ENCODE results near the gene POLR1H.

DNA sequence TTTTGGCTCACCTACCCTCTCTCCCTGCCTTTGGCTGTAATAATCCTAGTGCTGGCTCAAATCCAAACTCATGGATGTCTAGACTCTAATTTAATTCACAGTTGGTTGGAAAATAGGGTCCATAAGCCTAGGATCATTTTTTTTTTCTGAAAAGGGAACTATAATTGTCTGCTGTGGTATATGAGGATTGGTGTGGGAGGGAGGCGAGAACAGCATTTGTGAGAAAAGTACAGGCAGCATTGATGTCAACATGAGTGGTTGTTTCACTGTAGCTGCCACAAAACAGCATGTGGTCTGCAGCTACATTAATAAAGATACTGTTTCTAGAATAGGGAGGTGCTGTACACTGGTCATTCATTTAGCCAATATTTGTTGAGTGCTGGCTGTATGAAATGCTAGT is 18.6 kb upstream of the POLR1H start:
- TF ChIP-seq, protein P1, sequence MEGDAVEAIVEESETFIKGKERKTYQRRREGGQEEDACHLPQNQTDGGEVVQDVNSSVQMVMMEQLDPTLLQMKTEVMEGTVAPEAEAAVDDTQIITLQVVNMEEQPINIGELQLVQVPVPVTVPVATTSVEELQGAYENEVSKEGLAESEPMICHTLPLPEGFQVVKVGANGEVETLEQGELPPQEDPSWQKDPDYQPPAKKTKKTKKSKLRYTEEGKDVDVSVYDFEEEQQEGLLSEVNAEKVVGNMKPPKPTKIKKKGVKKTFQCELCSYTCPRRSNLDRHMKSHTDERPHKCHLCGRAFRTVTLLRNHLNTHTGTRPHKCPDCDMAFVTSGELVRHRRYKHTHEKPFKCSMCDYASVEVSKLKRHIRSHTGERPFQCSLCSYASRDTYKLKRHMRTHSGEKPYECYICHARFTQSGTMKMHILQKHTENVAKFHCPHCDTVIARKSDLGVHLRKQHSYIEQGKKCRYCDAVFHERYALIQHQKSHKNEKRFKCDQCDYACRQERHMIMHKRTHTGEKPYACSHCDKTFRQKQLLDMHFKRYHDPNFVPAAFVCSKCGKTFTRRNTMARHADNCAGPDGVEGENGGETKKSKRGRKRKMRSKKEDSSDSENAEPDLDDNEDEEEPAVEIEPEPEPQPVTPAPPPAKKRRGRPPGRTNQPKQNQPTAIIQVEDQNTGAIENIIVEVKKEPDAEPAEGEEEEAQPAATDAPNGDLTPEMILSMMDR (IDR thresholded peaks at IDR 0.05): no peak
- TF ChIP-seq POLR2A (IDR thresholded peaks at IDR 0.05): no peak

Data from lower leg skin (tissue), 3 donors.